Activated CD4-positive, alpha-beta T cell treated with anti-CD3 and anti-CD28 coated beads for 4 hours (primary cell): ENCODE data around the gene BMPER.

Source experiments
- DNase-seq, 2 donors: peaks; one replicate each; pipeline ENCODE4 v3.0.0-alpha.2; 2020

The BMPER gene

GRCh38 chr7:33905389-33906032, at the start of gene BMPER:
Gene BMPER (plus strand): TSS chr7:33905539. CDS start chr7:33905614, 75 bp downstream.
- no peak for DNase-seq

DNA sequence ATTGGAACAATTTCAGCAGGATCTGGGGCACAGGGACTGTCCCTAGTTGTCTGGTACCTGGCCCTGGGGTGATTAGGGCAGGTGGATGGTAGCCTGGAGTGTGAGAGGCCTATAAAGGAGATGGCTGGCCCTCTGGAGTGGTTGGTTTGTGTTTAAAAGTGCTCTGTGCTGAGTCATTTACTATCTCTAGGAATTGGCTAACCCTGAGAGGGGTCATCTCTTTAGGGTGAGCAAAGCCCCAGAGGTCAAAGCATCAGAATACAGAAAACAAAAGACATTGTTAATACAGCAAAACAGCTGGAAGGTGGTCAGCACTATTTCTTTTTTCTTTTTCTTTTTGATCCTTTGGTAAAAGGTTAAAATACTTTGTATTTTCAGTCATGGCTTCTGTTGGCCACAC, 43.4 kb upstream of the BMPER start:
- no peak for DNase-seq

DNA sequence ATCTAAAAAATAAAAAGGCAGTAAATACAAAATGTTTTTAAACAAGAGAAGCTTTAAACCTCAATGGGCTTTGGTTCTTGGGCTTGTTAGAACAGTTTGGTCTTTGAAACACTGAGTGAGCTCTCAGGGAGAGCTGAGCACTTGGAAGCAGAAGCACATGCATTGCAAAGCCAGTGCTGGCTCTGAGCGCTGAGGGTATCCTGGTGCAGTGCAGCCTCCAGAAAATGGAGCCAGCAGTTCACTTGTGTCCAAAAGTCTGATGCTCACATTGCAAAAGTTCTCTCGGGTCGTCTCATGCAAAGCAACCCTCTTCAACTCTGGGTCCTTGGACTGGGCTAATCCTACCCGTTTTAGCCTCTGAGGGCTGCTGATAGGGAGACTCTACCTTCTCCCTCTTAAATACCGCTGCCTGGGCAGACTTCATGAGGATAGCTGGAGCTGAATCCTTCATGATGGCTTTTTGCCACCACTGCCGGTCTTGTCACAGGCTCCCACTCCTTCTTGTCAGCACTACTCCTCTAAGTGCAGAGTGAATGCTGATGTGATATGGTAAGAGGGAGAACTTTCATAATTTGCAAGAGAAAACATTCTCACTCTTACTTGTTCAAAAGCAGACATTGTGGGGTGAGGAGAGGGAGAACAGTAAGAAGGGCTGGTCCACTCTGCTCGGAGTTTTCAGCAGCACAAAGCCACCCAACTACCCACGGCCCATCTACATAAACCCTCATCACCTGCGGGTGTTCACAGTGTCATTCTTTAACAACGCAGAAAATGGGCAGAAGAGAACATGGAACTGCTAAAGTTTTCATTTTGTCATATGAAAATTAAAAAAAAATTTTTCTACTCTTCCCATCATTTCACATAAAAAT, 42.2 kb upstream of the BMPER start:
- no peak for DNase-seq

GRCh38 chr7:33868166-33868565, 37.2 kb upstream of the BMPER start:
- DNase-seq, result no peak

- no peak for DNase-seq
Observed at GRCh38 chr7:33869176-33869575, 36.2 kb upstream of the BMPER start.

DNA sequence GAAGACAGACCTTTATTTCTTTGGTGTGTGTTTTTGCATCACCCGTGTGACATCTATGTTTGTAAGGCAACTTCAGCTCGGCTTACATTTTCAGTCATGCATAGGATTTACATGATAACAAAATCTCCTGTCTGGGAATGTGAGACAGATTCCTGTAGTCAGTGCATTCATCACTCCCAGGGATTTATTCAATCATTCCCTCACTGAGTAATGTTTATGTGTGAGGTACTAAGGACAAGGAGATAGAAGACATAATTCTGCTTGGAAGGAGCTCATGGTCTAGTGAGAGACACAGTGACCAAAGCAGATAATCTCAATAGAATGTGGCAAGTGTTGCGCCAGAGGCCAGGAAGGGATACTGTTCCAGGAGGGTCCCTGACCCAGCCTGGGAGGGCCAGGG, 35.2 kb upstream of the BMPER start:
- no peak for DNase-seq

DNA sequence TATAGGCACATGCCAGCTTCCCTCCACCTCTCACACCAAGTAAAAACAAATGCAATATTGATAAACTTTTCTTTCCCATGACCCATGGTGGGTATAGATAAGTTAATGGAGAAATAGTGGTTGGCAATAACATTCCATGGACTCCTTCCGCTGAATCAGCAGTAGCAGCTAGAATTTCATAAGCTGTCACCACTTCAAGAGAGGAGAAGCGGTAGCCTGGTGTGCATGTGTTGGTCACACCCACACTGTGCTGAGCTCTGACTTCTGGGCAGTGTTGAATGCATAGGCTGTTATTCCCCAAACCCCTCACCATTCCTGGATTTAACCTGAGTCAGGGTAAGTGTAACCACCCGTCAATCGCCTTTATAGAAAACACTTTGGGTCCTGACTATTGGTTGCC, 32.5 kb upstream of the BMPER start:
- no peak for DNase-seq

DNA sequence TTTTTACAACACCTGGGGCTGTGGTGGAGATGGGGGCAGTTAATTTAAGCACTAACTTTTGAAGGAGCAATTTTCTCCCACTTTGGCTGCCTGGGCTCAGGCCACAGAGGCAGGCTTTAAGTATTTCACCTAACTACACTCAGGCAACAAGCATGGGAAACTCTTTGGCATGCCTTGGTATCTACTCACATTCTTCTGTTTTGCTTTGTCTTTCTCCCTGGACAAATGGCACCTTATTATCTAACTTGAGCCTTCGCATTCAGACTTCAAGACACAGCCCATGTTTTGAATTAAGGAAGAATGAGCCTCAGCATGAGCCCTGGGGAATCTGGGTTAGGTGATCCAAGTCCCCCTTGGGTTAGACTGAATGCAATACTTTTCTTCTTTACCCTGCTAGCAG, 31.8 kb upstream of the BMPER start:
- DNase-seq, result no peak

- DNase-seq, result no peak
Observed at GRCh38 chr7:33873981-33874750, 31.2 kb upstream of the BMPER start.

GRCh38 chr7:33874943-33875342, 30.4 kb upstream of the BMPER start:
- DNase-seq, result no peak

DNA sequence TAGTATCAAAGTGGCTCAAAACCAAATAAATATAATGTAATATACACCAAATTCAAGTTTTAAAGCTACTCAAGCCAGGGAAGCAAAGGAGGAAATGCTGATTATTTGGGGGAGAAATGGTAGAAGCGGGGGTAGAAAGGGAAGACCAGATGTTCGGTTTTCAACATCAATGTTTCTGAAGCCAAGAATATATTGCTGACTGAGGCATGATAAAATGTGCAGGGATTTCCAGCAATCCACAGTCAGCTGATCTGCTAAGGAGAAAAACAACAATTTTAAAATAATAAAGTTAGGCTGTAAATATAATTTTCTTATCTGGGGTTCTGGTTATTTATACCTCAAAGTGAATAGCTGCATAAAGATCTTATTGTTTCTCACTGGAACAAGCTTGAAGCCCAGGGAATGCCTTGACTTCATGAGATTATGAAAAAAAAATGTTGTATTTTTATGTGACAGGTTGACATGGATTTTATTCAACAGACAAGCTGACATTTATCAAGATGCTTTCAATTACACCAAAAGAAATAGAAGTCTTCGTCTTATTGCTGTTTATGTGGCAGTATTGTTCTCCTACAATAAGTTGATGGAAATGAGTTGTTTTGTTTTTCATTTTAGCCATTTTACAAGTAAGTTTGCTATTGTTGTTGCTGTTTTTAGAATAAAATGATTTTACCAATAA, 28.6 kb upstream of the BMPER start:
- DNase-seq, result no peak

GRCh38 chr7:33880787-33881186, 24.6 kb upstream of the BMPER start:
- no peak for DNase-seq

- DNase-seq, result no peak
Observed at GRCh38 chr7:33881316-33881715, 24.0 kb upstream of the BMPER start.

- DNase-seq, result no peak
Observed at GRCh38 chr7:33882040-33882837, 23.1 kb upstream of the BMPER start.

- no peak for DNase-seq
Observed at GRCh38 chr7:33882950-33883670, 22.2 kb upstream of the BMPER start.

DNA sequence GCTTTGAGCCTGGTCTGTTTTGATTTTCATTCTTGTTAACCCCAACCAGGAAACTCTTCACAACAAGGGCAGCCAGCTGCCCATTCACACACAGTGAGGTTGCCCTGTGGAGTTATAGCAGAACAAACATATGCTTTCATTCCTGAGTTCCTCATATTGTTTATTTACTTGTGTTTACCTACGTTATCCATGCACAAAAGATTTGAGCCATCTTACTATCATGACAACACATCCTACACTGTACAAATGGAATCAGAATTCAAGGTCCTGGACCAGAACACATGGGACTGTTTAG, 21.7 kb upstream of the BMPER start:
- DNase-seq, result no peak

DNA sequence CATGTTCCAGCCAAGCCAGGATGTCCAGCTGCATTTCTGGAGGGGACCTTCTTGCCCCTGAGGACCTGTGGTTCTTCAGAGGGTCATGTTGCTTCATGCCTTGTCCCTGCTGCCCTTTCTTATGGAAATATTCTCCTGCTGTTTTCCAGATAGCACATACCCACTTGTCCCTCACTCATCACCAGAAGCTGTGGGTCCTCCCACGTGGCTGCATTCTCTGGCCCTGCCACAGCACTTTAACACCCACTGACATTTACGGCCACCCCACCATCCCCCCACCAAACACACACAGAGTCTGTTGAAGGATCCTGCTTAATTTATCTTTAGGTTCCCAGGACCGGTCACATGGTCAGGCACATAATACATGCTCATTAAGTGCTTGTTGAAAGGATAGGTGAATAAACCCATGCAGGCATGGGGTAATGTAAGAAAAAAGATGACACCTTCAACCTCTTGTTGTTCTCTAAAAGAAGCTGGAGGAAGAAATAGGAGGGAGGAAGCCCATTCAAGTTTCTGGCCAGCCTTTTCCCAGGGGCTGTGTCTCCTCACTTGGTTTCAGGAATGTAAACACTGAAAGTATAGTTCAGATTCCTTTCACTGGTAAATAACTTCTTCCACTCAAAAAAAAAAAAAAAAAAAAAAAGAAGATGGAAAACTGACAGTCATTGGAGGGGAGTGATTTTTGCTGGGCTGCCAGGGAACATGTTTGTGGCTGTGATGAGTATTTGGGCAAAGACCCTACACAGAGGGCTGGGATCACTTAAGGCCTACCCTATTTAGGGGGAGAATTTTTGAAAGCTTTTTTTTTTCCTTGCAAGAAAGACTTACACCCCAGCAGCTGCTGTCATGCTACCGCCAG, 19.8 kb upstream of the BMPER start:
- no peak for DNase-seq

DNA sequence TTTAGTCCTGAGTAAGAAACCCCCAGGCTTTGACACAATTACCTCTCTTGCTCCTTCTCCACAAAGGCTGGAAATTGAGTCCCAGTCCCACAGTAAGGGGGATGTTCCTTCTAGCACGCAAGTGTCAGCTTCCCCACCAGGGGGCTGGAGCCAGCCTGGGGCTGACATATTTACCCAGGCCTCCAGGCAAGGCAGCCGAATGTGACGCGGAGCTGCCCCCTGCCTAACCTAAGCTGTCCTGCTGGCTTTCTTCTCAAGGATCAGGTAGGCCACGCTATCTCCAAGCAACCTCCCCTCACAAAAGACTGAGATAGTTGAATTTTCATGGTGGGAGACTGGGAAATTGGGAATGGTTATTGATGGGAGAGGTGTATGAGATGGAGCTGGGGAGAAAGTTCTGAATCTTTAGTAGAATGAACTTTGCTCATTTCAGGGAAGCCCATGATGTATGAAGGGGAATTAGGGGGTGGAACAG, 19.2 kb upstream of the BMPER start:
- DNase-seq, result no peak

DNA sequence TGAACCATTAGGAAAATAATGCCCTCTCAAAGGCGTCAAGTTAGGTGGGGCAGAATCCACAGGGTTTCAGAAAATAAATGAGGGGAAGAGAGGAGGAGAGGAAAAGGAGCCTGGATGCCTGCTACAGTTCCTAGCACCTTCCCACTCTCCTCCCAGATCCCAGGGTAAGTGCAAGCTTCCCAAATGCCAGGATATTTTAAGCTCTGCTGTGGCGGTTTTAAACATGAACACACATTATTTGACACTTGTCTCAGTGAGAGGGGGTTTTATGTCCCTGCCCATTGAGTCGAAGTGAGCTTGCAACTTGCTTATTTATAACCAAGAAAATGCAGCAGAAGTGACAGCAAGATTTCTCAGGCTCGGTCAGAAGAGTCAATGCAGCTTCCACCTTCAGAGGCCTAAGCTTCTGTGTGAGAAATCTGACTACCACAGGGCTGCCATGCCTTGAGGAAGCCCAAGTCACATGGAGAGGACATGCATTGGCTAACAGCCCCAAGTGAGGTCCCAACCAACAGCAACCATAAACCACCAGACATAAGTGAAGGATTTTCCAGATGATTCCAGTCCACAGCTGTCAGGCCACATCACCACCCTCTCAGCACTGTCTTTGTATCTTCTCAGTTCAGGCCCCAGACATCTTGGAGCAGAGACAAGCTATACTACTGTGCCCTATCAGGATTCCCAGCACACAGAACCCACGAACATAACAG, 17.9 kb upstream of the BMPER start:
- DNase-seq, result no peak

DNA sequence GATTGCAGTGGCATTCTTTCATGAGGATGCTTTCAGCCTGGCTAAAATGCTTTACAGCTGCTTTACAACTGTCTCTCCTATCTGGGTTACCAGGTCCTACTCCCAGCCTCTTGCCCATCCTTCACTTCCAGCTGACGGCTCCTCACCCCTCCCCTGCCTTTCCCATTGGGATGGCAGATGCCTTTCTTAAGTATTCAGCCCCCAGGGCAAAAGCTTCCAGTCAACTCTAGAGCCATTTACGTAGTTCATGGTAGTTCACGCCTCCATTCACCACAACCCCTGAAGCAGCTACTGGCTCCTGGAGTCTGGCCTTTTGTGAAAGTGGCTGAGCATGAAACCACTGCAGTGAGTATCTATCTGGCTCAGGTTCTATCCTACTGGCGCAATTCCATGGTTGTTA, 17.2 kb upstream of the BMPER start:
- DNase-seq, result no peak
